ENCODE measurements around the gene LRRC71.
A peak's percentile ranks its signal among the peaks of the same experiment; 100 is the strongest.
"Not testable (repeated sequence)": the region's sequence is repeated elsewhere in the genome, so short reads cannot be mapped to it uniquely, and the experiment has no call there.

The LRRC71 gene

DNA sequence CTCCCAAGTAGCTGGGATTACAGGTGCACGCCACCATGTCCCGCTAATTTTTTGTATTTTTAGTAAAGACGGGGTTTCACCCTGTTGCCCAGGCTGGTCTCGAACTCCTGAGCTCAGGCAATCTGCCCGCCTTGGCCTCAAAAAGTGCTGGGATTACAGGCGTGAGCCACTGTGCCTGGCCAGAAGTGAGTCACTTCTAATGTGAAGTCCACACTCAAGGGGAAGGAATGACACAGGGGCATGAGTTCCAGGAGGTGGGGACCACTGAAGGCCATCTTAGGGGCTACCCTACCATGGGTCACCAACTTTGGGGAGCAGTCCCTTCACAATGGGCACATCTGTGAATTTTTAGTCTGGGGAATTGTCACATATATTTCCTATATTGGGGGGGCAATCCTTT lies 6.3 kb downstream of the LRRC71 start:
- H3K4me3 ChIP-seq (ENCODE audit: low read depth, low read length): not testable (repeated sequence)

- peak overlapping the region; percentile 47 for H3K4me3 ChIP-seq (ENCODE audit: low read depth, low read length)
Measured at GRCh38 chr1:156927215-156928042, 7.0 kb downstream of the LRRC71 start.

GRCh38 chr1:156928043-156928602 lies 7.7 kb downstream of the LRRC71 start:
- no peak overlapping the region for H3K4me3 ChIP-seq (ENCODE audit: low read depth, low read length)

- no peak overlapping the region for H3K4me3 ChIP-seq (ENCODE audit: low read depth, low read length)
Measured at GRCh38 chr1:156929596-156930238, 9.3 kb downstream of the LRRC71 start.

- H3K4me3 ChIP-seq (ENCODE audit: low read depth, low read length): no peak overlapping the region
Measured at GRCh38 chr1:156930483-156930882, 10.1 kb downstream of the LRRC71 start.

GRCh38 chr1:156931211-156931952 lies 10.9 kb downstream of the LRRC71 start:
- H3K4me3 ChIP-seq (ENCODE audit: low read depth, low read length): no peak overlapping the region

- no peak overlapping the region for H3K4me3 ChIP-seq (ENCODE audit: low read depth, low read length)
Measured at GRCh38 chr1:156931974-156932710, 11.7 kb downstream of the LRRC71 start.

DNA sequence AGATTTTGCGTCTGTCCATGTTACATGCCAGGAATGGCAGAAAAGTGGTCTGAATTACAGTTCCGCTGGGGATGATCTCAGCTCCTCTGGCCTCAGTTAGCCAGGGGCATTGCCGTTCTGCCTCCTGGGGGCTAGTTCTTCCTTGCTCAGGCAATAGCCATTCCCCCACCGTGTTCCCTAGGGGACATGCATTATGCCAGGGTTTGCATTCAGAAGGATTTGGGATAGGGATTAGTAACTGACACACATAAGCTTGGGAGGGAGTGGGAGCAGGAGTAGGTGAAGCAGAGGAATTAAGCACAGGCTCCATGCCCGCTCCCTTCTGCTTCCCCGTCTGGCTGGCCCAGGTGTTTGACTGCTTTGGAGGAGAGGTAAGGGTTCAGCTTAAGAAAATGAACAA lies 12.7 kb downstream of the LRRC71 start:
- H3K4me3 ChIP-seq (ENCODE audit: low read depth, low read length): no peak overlapping the region

- no peak overlapping the region for H3K4me3 ChIP-seq (ENCODE audit: low read depth, low read length)
Measured at GRCh38 chr1:156935505-156936128, 15.2 kb downstream of the LRRC71 start.

DNA sequence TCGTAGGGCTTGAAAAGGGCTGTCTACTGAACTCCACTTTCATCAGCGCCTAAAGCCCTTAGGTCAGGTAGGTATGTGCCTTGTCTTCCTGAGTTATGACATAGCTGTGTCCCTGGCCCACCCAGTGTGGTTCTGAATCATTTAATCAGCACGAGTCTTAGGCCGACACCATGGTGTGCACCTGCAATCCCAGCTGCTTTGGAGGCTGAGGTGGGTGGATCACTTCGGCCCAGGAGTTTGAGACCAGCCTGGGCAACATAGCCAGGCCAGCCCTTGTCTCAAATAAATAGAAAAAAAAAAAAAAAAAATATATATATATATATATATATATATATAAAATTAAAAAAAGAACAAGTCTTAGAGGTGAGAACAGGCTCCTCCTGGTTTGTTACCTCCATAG lies 15.8 kb downstream of the LRRC71 start:
- H3K4me3 ChIP-seq (ENCODE audit: low read depth, low read length): no peak overlapping the region

DNA sequence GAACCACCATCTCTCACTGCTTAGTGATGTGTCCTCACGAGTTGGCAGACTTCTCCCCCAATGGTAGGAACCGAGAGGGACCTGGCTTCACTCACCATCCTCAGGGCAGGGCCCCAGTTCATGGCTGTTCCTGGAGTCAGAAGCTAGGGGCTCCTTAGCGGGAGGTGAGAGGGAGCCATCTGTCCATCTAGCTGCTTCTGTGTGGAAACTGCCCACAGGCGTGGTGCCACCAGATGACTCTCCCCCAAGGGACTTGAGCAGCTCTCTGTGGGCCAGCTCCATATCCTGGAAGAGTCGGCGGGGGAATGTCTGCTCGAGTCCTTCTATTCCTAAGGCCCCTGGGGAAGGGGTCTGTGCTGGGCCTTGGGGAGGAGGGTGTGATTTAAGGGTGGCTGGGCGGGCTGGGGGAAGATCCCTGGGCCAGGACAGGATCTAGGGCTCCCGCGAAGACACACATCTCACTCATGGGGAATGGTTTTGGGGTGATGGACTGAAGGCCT lies 16.3 kb downstream of the LRRC71 start:
- no peak overlapping the region for H3K4me3 ChIP-seq (ENCODE audit: low read depth, low read length)

GRCh38 chr1:156937883-156938282 lies 17.5 kb downstream of the LRRC71 start:
- no peak overlapping the region for H3K4me3 ChIP-seq (ENCODE audit: low read depth, low read length)

DNA sequence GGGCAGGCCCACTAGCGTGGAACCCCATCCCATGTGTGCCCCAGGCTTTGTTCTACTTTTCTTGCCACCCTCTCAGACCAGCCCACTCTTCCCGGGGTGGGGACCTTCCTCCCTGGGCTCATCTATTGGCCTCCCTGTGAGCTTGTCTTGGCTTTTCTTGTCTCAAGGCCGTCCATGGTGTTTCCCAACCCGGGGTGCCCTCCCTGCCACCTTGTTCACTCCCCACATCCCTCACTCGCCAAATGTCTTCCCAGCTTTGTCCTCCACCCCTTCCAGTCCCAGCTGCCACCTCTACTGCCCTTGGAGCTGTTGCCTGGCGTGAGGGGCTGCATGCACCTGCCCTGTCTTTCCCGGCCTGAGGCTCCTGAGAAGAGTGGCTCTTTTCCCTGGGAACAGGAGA lies 18.4 kb downstream of the LRRC71 start:
- no peak overlapping the region for H3K4me3 ChIP-seq (ENCODE audit: low read depth, low read length)

- H3K4me3 ChIP-seq (ENCODE audit: low read depth, low read length): no peak overlapping the region
Measured at GRCh38 chr1:156939786-156940334, 19.4 kb downstream of the LRRC71 start.

DNA sequence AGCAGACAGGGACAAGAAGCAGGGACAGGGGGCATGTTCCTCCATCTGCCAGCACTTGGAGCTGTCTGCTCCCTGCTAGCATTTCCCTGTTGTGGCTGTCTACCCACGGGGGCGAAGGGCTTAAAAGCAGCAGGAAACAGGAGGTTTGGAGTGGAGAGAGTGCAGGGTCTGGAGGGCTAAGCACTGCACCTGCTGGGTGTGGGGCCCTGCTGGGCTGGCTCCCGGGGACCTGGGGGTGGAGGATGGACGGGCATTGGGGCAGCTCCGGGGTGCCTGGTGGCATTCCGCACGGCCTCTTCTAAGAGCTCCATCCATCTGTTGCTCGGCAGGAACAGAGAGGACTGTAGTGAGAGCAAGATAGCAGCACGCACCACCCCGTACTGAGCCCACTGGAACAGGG lies 21.2 kb downstream of the LRRC71 start:
- H3K4me3 ChIP-seq (ENCODE audit: low read depth, low read length): no peak overlapping the region

DNA sequence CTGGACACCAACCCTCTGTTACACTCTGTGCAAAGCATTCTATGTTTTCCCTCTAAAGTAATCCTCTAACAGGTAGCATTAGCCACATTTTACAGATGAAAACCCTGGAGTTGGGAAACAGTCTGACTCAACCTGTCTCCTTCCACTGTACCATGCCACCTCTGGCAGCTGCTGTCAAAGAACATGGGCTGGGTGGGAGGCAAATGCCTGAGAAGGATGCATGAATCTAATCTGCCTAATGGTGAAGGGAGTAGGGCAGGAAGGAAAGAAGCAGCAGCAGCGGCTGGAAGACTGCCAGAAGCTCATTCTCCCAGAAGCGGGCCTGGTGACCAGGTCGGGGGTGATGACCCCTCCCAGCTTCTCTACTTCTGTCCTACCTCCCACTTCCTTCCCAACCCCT lies 21.7 kb downstream of the LRRC71 start:
- no peak overlapping the region for H3K4me3 ChIP-seq (ENCODE audit: low read depth, low read length)

DNA sequence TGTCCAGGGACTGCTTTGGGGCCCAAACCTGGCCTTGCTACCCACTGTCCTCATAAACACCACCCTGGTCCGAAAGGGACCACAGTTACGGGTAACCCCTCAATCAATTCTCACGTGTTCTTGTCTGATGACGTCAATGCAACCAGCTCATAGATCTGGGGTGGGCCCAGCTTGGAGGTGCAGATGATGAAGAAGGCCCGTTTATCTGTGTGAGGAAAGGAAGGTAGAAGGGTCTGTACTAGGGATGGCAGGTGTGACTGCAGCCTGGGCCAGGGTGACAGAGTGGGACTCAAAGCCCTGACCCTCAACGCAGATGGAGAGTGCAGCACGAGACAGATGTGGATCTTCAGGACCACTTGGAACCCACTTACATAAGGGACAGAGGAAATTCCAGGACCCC lies 22.1 kb downstream of the LRRC71 start:
- no peak overlapping the region for H3K4me3 ChIP-seq (ENCODE audit: low read depth, low read length)

DNA sequence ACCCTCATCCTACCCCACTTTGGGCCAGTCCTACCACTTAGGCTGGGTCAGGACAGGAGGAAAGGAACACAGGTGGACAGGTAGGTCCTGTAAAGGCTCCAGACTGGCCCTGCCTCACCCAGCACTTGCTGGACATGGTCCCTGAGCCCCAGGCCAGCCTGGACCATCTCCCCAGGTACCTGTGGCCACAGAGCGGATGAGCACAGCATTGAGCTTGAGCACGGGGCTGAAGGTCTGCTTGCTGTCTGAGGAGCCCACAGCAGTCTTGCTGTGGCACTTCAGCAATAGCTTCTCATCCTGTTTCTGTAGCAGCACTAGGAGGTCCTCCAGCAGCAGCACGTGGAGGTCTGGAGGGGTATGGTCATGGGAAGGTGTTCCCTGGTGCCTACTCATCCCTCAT lies 23.3 kb downstream of the LRRC71 start:
- no peak overlapping the region for H3K4me3 ChIP-seq (ENCODE audit: low read depth, low read length)

GRCh38 chr1:156944268-156944667 lies 23.8 kb downstream of the LRRC71 start:
- no peak overlapping the region for H3K4me3 ChIP-seq (ENCODE audit: low read depth, low read length)

DNA sequence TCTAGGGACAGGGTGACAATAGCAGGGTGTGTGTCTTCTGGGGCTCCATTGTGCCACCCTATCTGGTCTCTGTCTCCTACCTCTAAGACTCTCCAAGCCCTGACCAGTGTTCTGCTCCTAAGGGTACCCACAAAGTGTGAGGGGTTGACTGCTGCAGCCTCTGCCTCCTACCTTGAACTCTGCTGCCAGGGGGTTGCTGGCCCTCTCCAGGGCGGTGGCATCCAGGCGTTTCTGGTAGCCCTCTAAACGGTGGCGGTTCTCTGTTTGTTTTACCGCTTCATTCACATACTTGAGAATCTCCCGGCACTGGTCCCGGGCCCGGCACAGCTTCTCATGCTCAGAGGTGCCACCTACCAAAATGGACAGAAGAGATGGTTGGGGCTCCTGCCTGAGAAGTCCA lies 24.4 kb downstream of the LRRC71 start:
- H3K4me3 ChIP-seq (ENCODE audit: low read depth, low read length): no peak overlapping the region
